Measurements from ENCODE around the gene RPL39L. TPM values are rescaled to one million over a fixed set of nuclear protein-coding genes. Genes with fewer than 3 reads are reported as not detected.
A peak's percentile ranks its signal among the peaks of the same experiment; 100 is the strongest.

Gene RPL39L
- total RNA-seq, 2 donors from 2014 or later: 7.8 TPM; not detected in 1

GRCh38 chr3:187132666-187133065 lies 6.6 kb downstream of the RPL39L start:
- 80 to 92% methylated on average over 2 of the region's 2 CpGs for WGBS, 2 donors
- TF ChIP-seq POLR2A (IDR thresholded peaks at IDR 0.05) (no peak), CTCF (IDR thresholded peaks at IDR 0.05) (no peak)
- intact Hi-C loops (cut with DNase I): no loop called here
- no peaks in the 10 kb centered on the region for H3K4me1 ChIP-seq
- H3K27ac ChIP-seq: no peak overlapping the region
- ATAC-seq: no peak
- H3K27me3 ChIP-seq: no peaks in the 10 kb centered on the region
- no peaks in the 10 kb centered on the region for H3K9me3 ChIP-seq
- H3K4me3 ChIP-seq: no peak overlapping the region
- H3K36me3 ChIP-seq (replicated peaks in 1 of 2; ENCODE audit: insufficient read depth in 1 of 2, low read depth in 2 of 2): no peaks in the 10 kb centered on the region
- no peak for DNase-seq

GRCh38 chr3:187131981-187132380 lies 7.3 kb downstream of the RPL39L start:
- Histone ChIP-seq H3K27me3 (no peaks in the 10 kb centered on the region), H3K27ac (no peak overlapping the region), H3K9me3 (no peaks in the 10 kb centered on the region), H3K36me3 (replicated peaks in 1 of 2; ENCODE audit: insufficient read depth in 1 of 2, low read depth in 2 of 2) (no peaks in the 10 kb centered on the region), H3K4me3 (no peak overlapping the region), H3K4me1 (no peaks in the 10 kb centered on the region)
- DNase-seq: no peak
- WGBS, 2 donors: 94 to 95% methylated on average over 3 of the region's 3 CpGs
- no peak for ATAC-seq
- intact Hi-C loops (cut with DNase I): no loop called here
- TF ChIP-seq POLR2A (IDR thresholded peaks at IDR 0.05) (no peak), CTCF (IDR thresholded peaks at IDR 0.05) (no peak)

- 74 to 76% methylated on average over 5 of the region's 5 CpGs for WGBS, 2 donors
- Histone ChIP-seq H3K36me3 (replicated peaks in 1 of 2; ENCODE audit: insufficient read depth in 1 of 2, low read depth in 2 of 2) (no peaks in the 10 kb centered on the region), H3K9me3 (no peaks in the 10 kb centered on the region), H3K27me3 (no peaks in the 10 kb centered on the region), H3K4me3 (no peak overlapping the region), H3K27ac (peak overlapping the region in 1 of 4 donors; percentile 53), H3K4me1 (no peaks in the 10 kb centered on the region)
- DNase-seq (peak in 1 of 4 donors; percentile 27), ATAC-seq (peak; percentile 81)
- no peak for TF ChIP-seq CTCF (IDR thresholded peaks at IDR 0.05)
- no peak for TF ChIP-seq POLR2A (IDR thresholded peaks at IDR 0.05)
- intact Hi-C loops (cut with DNase I): no loop called here
Observed at GRCh38 chr3:187130346-187131066, 8.8 kb downstream of the RPL39L start.

- WGBS, 2 donors: 63 to 76% methylated on average over 6 of the region's 6 CpGs
- Histone ChIP-seq H3K9me3 (no peaks in the 10 kb centered on the region), H3K27me3 (no peaks in the 10 kb centered on the region), H3K4me1 (no peaks in the 10 kb centered on the region), H3K36me3 (replicated peaks in 1 of 2; ENCODE audit: insufficient read depth in 1 of 2, low read depth in 2 of 2) (no peaks in the 10 kb centered on the region), H3K27ac (no peak overlapping the region), H3K4me3 (no peak overlapping the region)
- no peak for DNase-seq
- no peak for TF ChIP-seq CTCF (IDR thresholded peaks at IDR 0.05)
- no peak for TF ChIP-seq POLR2A (IDR thresholded peaks at IDR 0.05)
- intact Hi-C loops (cut with DNase I): no loop called here
- no peak for ATAC-seq
Observed at GRCh38 chr3:187125319-187126031, 13.8 kb downstream of the RPL39L start.
